ENCODE results near the gene UBP1. TPM values are rescaled to one million over a fixed set of nuclear protein-coding genes. Genes with fewer than 3 reads are reported as not detected.
"Not testable (repeated sequence)": the region's sequence is repeated elsewhere in the genome, so short reads cannot be mapped to it uniquely, and the experiment has no call there.

The UBP1 gene
- total RNA-seq, 1 donor from 2014 or later: 62.9 TPM

DNA sequence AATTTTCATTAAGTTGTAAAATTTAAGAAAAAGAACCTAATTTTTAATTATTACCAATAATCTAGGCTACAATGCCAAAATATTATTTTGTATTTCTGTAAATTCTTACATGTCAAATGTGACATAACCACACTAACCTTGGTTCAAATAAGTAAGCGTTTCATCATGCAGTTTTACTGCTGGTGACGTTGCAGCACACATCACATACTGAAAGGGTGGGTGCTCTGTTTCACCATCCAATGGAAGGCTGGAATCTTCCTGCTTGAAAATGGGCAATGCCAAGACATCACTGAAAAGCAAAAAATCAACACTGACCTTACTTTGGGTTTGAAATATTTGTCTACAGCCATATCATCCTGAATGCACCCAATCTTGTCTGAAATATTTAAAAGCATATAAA is 14.8 kb downstream of the UBP1 start:
- no peak for ATAC-seq
- Histone ChIP-seq H3K4me1 (peaks cover 8% of the 10 kb centered on the region), H3K4me3 (no peak overlapping the region), H3K27ac (no peak overlapping the region), H3K27me3 (no peaks in the 10 kb centered on the region), H3K36me3 (peaks cover 29% of the 10 kb centered on the region), H3K9me3 (no peaks in the 10 kb centered on the region)
- intact Hi-C loops (cut with DNase I): no loop called here
- TF ChIP-seq, protein P1, sequence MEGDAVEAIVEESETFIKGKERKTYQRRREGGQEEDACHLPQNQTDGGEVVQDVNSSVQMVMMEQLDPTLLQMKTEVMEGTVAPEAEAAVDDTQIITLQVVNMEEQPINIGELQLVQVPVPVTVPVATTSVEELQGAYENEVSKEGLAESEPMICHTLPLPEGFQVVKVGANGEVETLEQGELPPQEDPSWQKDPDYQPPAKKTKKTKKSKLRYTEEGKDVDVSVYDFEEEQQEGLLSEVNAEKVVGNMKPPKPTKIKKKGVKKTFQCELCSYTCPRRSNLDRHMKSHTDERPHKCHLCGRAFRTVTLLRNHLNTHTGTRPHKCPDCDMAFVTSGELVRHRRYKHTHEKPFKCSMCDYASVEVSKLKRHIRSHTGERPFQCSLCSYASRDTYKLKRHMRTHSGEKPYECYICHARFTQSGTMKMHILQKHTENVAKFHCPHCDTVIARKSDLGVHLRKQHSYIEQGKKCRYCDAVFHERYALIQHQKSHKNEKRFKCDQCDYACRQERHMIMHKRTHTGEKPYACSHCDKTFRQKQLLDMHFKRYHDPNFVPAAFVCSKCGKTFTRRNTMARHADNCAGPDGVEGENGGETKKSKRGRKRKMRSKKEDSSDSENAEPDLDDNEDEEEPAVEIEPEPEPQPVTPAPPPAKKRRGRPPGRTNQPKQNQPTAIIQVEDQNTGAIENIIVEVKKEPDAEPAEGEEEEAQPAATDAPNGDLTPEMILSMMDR (IDR thresholded peaks at IDR 0.05): no peak
- DNase-seq: no peak

DNA sequence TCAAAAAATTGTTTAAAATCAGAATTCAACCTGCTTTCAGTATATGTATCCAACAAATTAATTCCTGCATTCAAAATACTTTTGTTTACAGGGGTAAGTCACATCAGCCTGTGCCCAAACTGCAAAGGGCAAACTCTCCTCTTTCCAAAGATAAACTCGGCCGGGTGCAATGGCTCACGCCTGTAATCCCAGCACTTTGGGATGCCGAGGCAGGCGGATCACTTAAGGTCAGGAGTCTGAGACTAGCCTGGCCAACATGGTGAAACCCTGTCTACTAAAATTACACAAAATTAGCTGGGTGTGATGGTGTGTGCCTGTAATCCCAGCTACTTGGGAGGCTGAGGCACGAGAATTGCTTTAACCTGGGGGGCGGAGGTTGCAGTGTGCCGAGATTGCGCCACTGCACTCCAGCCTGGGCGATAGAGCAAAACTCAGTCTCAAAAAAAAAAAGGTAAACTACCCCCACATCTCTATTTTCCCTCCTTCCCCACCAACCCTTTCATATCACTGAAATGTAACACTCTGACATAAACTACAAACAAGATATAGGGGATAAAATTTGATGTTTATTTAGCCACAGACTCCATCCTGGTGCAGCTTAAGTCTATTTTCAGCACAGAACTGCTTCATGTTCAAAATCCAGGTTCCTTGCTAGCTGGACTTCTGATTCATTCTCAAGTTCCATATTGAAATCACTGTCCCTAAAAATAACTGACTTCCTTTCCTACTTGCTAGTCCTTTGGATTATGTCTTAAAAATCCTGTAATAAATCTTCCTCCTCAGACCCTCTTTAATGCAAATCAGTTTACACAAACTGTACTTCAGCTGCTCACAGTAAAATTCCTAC is 15.4 kb downstream of the UBP1 start:
- Histone ChIP-seq H3K9me3 (no peaks in the 10 kb centered on the region), H3K4me1 (peaks cover 4% of the 10 kb centered on the region), H3K27ac (no peak overlapping the region), H3K4me3 (no peak overlapping the region), H3K36me3 (peaks cover 29% of the 10 kb centered on the region), H3K27me3 (no peaks in the 10 kb centered on the region)
- ATAC-seq (no peak), DNase-seq (no peak)
- TF ChIP-seq, protein P1 (IDR thresholded peaks at IDR 0.05): no peak
- intact Hi-C loops (cut with DNase I): no loop called here

DNA sequence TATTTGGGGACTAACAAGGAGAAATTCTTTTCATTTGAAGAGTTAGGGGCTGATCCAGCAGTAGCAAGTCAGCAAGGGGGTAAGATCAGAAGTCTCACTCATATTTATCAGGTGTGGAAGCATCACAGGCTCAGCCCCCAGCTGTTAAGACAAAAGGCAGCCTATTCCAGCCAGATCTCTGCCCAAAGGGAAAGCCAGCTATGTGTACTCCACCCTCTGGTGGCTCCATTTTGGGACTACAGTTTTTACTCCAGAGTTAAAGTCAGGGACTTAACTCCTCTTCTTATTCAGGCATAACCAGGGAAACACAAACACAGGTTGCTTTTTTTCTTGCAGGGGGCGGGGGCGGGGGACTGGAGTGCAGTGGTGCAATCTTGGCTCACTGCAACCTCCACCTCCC is 19.2 kb downstream of the UBP1 start:
- ATAC-seq (no peak), DNase-seq (no peak)
- Histone ChIP-seq H3K27ac (no peak overlapping the region), H3K9me3 (no peaks in the 10 kb centered on the region), H3K4me1 (no peaks in the 10 kb centered on the region), H3K36me3 (peaks cover 48% of the 10 kb centered on the region), H3K4me3 (no peak overlapping the region), H3K27me3 (no peaks in the 10 kb centered on the region)
- TF ChIP-seq, protein P1 (IDR thresholded peaks at IDR 0.05): no peak
- intact Hi-C loops (cut with DNase I): no loop called here

DNA sequence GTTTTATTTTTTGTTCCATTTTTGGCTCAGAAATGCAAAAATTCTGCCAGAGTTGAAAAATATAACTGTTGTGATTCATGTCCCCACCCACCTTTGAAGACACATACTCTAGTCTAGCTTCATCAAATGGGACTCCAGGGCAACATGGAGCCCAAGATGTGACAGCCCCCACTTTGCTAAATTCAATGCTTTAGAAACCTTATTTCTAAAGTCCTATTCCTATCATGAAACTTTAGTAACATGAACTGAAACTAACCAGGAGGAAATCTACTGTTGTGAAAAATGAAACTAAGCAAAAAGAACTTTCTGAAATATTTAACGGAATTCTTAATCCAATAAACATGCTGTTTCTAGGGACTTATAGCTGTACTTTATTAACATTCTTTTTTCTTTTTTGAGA is 20.3 kb downstream of the UBP1 start:
- intact Hi-C loops (cut with DNase I): no loop called here

DNA sequence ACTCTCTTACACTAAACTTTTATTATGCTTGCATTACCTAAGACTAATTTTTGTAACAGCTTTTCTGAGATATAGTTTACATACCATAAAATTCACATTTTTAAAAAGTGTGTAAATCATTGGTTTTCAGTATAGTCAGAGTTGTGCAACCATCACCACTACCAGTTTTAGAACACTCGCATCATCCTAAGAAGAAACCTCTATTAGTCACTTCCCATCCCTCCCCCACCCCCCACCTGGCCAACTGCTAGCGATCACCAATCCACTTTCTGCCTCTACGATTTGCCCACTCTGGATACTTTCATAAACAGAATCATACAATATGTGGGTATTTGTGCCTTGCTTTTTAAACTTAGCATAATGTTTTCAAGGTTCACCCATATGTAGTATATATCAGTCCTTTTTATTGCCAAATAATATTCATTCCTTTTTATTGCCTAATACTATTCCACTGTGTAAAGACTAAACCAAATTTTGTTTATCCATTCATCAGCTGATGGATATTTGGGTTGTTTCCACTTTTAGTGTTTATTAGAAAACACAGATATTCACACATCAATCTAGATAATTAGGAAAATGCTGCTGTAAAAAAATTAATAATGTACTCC is 23.0 kb downstream of the UBP1 start:
- intact Hi-C loops (cut with DNase I): no loop called here
- Histone ChIP-seq H3K9me3 (no peaks in the 10 kb centered on the region), H3K27ac (no peak overlapping the region), H3K27me3 (no peaks in the 10 kb centered on the region), H3K4me1 (no peaks in the 10 kb centered on the region), H3K4me3 (no peak overlapping the region), H3K36me3 (peaks cover 45% of the 10 kb centered on the region)
- ATAC-seq: no peak
- DNase-seq: no peak
- TF ChIP-seq, protein P1 (IDR thresholded peaks at IDR 0.05): no peak

More for the DNA sequence above, 20.3 kb downstream of the UBP1 start:
- H3K4me1 ChIP-seq: no peaks in the 10 kb centered on the region
- ATAC-seq (no peak), DNase-seq (no peak)
- TF ChIP-seq, protein P1 (IDR thresholded peaks at IDR 0.05): no peak
- H3K36me3 ChIP-seq: peaks cover 52% of the 10 kb centered on the region
- H3K4me3 ChIP-seq: no peak overlapping the region
- no peak overlapping the region for H3K27ac ChIP-seq
- H3K27me3 ChIP-seq: no peaks in the 10 kb centered on the region
- H3K9me3 ChIP-seq: no peaks in the 10 kb centered on the region

DNA sequence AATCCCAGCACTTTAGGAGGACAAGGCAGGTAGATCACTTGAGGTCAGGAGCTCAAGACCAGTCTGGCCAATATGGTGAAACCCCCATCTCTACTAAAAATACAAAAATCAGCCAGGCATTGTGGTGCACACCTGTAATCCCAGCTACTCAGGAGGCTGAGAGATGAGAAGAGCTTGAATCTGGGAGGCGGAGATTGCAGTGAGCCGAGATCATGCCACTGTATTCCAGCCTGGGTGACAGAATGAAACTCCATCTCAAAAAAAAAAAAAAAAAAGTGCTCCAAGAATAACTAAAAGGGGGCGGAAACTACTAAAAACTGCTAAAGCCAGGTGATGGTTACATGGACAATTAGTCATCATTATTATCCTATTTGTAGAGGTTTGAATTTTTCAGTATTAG is 29.4 kb downstream of the UBP1 start:
- intact Hi-C loops (cut with DNase I); H3K4me3 ChIP-seq: not testable (repeated sequence)

More for the DNA sequence above, 29.4 kb downstream of the UBP1 start:
- not testable (repeated sequence) for H3K27me3 ChIP-seq, DNase-seq, H3K4me1 ChIP-seq, ATAC-seq, H3K27ac ChIP-seq, H3K9me3 ChIP-seq
- H3K36me3 ChIP-seq: peaks cover 74% of the 10 kb centered on the region
